Activated CD8-positive, alpha-beta T cell treated with anti-CD3 and anti-CD28 coated beads for 36 hours (primary cell): Measurements from ENCODE around the gene PTGDS. TPM values are rescaled to one million over a fixed set of nuclear protein-coding genes. Genes with fewer than 3 reads are reported as not detected.

Experiments
- ATAC-seq: fragments of 200-7000 bp; cut with Tn5 transposase; one replicate; pipeline ENCODE4 v1.10.0; 2021; ENCODE audit warnings: mild to moderate bottlenecking, moderate library complexity
- CTCF ChIA-PET: fragments of 350-600 bp; sonication (Branson Sonifier 250); formaldehyde crosslinking; loops from one replicate; lab custom pipeline; 2021; ENCODE audit warnings: antibody characterized with exemption; lab: Charles Lee
- POLR2A ChIA-PET: fragments of 350-600 bp; sonication (Branson Sonifier 250); formaldehyde crosslinking; loops from one replicate; lab custom pipeline; 2021; ENCODE audit warnings: antibody characterized with exemption; lab: Charles Lee
- DNase-seq: peaks from one replicate; pipeline ENCODE4 v3.0.0-alpha.2; 2020
- H3K27ac Mint-ChIP-seq: one replicate; pipeline ENCODE4 v1.8.0; 2021; ENCODE audit warnings: mild to moderate bottlenecking, mixed read lengths
- H3K27me3 Mint-ChIP-seq: one replicate; pipeline ENCODE4 v1.8.0; 2021; ENCODE audit warnings: mixed read lengths
- H3K36me3 Mint-ChIP-seq: one replicate; pipeline ENCODE4 v1.8.0; 2021; ENCODE audit warnings: low read depth, mixed read lengths
- H3K4me1 Mint-ChIP-seq: one replicate; pipeline ENCODE4 v1.8.0; 2021; ENCODE audit warnings: low read depth, mixed read lengths
- H3K4me3 Mint-ChIP-seq: one replicate; pipeline ENCODE4 v1.8.0; 2021; ENCODE audit warnings: mild to moderate bottlenecking, moderate library complexity, mixed read lengths
- H3K9me3 Mint-ChIP-seq: one replicate; pipeline ENCODE4 v1.8.0; 2021; ENCODE audit warnings: mixed read lengths
- intact Hi-C: fragments of 100-400 bp; cut with micrococcal nuclease; formaldehyde crosslinking; loops from one replicate; pipeline ENCODE4 v1.10.0; 2022
- total RNA-seq, 2 experiments: library from RNA; stranded (reverse); gene quantifications; one replicate each; pipeline ENCODE4 v1.2.3, GENCODE V29; 2021
- TF ChIP-seq, protein P1 (sequence below): fragments of 200-600 bp; IDR thresholded peaks from one replicate; pipeline ENCODE4 v1.8.0; 2022; ENCODE audit warnings: antibody characterized with exemption, mild to moderate bottlenecking

The PTGDS gene
- total RNA-seq, 2 experiments from 2014 or later: not detected

DNA sequence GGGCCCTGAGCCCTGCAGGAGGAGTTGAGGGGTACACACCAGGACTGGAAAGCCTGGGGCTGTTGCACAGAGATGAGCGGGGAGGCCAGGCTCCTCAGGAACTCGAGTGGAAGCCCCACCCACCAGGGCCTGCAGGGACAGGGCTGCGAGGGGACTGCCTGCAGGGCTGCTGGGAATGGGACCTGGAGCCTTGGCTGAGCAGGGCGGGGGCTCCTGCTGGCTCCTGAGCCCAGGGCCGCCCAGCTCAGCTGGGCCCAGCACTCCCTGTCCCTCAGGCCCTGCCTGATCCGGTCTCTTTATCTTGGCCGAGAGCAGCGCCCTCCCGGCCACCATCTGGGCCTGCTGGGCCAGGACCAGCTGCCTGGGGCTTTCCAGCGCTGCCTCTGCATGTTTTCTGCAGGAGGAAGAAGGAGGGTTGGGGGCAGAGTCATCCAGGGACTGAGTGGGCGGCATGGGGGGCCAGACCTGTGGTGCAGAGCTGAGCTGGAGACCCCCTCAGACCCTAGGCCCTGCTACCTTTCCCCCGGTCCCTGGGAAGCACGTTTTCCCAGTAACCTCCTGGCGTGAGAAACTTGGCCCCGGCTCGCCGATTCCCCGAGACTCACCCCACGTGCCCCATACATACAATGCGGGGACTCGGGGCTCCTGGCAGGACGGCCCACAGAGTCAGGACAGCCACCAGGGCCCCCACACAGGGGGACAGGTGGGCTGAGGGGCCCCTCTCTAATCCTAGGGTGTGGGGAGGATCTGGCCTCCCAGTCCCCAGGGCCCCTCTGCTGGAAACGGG, 15.8 kb upstream of the PTGDS start:
- TF ChIP-seq, protein P1, sequence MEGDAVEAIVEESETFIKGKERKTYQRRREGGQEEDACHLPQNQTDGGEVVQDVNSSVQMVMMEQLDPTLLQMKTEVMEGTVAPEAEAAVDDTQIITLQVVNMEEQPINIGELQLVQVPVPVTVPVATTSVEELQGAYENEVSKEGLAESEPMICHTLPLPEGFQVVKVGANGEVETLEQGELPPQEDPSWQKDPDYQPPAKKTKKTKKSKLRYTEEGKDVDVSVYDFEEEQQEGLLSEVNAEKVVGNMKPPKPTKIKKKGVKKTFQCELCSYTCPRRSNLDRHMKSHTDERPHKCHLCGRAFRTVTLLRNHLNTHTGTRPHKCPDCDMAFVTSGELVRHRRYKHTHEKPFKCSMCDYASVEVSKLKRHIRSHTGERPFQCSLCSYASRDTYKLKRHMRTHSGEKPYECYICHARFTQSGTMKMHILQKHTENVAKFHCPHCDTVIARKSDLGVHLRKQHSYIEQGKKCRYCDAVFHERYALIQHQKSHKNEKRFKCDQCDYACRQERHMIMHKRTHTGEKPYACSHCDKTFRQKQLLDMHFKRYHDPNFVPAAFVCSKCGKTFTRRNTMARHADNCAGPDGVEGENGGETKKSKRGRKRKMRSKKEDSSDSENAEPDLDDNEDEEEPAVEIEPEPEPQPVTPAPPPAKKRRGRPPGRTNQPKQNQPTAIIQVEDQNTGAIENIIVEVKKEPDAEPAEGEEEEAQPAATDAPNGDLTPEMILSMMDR: no peak
- Mint-ChIP-seq H3K27me3 (no peaks in the 10 kb centered on the region), H3K4me1 (peaks cover 32% of the 10 kb centered on the region), H3K27ac (no peak overlapping the region), H3K4me3 (no peak overlapping the region), H3K36me3 (no peaks in the 10 kb centered on the region), H3K9me3 (peaks cover 3% of the 10 kb centered on the region)
- ATAC-seq: no peak
- CTCF ChIA-PET: no interaction called here
- POLR2A ChIA-PET: interaction anchor here (0.6 to 2.4 kb wide), 2 partner anchors 15 to 39 kb away, joined by 3 to 8 read pairs; no protein-coding TSS in a partner anchor
- DNase-seq: no peak
- intact Hi-C loops: no loop called here

DNA sequence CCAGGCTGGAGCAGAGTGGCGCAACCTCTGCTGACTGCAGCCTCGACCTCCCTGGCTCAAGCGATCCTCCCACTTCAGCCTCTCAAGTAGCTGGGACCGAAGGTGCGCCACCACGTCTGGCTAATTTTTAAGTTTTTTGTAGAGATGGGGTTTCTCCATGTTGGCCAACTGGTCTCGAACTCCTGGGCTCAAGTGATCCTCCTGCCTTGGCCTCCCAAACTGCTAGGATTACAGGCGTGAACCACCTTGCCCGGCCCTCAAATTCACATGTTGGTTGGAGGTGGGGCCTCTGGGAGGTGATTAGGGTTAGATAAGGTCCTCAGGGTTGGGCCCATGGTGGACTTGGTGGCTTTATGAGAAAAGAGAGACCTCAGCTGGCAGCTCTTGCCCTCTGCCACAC, 15.1 kb upstream of the PTGDS start:
- TF ChIP-seq, protein P1: no peak
- intact Hi-C loops: no loop called here
- ATAC-seq: no peak
- H3K4me1 Mint-ChIP-seq: peaks cover 33% of the 10 kb centered on the region
- no peaks in the 10 kb centered on the region for H3K9me3 Mint-ChIP-seq
- no peak overlapping the region for H3K27ac Mint-ChIP-seq
- no peak overlapping the region for H3K4me3 Mint-ChIP-seq
- CTCF ChIA-PET: interaction anchor here (0.9 to 1.1 kb wide), 2 partner anchors 67 to 73 kb away, joined by 3 to 4 read pairs; no protein-coding TSS in a partner anchor
- no peaks in the 10 kb centered on the region for H3K27me3 Mint-ChIP-seq
- no peak for DNase-seq
- no peaks in the 10 kb centered on the region for H3K36me3 Mint-ChIP-seq
- POLR2A ChIA-PET: interaction anchor here (0.6 to 2.4 kb wide), 4 partner anchors 15 to 39 kb away, joined by 3 to 8 read pairs (median 3); partner anchors contain the start of genes C8G and FBXW5

DNA sequence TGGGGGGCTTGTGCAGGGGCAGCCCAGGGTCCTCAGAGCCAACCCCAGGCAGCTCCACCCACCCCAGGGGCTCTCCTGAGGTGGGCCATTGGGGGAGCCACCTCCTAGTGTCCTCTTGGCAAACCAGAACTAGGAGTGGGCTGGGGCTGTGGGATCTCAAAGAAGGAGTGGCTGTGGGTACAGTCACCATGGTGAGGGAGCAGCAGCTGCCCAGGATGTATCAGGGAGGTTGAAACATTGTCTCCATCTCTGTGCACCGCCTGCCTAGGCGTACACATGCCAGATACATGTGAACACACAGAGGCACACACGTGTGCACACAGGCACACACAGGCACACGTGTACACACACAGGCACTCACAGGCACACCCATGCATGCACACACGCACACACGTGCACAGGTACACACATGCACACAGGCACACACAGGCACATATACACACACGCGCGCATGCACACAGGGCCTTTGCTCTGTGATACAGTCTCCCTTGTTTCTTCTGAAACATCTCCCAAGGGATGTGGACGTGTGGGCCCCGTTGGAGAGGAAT, 14.5 kb upstream of the PTGDS start:
- POLR2A ChIA-PET: interaction anchor here (0.9 to 2.4 kb wide), 3 partner anchors 16 to 36 kb away, joined by 3 to 8 read pairs (median 3); partner anchors contain the start of genes C8G and FBXW5
- CTCF ChIA-PET: interaction anchor here (0.9 to 1.3 kb wide), 4 partner anchors 13 to 73 kb away, joined by 3 to 4 read pairs (median 4); no protein-coding TSS in a partner anchor
- Mint-ChIP-seq H3K27me3 (no peaks in the 10 kb centered on the region), H3K4me1 (peaks cover 33% of the 10 kb centered on the region), H3K9me3 (no peaks in the 10 kb centered on the region), H3K4me3 (no peak overlapping the region), H3K27ac (peak overlapping the region; percentile 34), H3K36me3 (no peaks in the 10 kb centered on the region)
- intact Hi-C loops: no loop called here
- ATAC-seq: no peak
- TF ChIP-seq, protein P1: no peak
- DNase-seq: no peak

DNA sequence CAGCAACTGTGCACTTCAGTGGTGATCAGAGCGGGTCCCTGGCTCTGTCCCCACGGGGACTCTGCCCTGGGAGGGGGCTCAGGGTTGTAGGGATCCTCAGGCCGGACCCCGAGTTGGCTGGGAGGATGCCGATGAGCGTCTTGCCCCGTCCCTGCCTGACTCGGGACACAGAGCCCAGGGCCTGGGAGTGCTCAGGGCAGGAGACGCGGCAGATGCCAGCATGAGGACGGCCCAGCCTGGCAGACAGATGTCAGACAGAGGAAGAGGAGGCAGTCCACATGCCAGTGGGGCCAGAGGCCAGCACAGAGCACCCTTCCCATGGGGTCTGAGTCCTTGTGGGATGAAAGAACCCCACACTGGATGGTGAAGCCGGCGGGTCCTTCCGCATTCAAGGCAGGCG, 14.0 kb upstream of the PTGDS start:
- DNase-seq: no peak
- Mint-ChIP-seq H3K9me3 (no peaks in the 10 kb centered on the region), H3K27ac (peak overlapping the region; percentile 34), H3K27me3 (no peaks in the 10 kb centered on the region), H3K4me1 (peaks cover 33% of the 10 kb centered on the region), H3K36me3 (no peaks in the 10 kb centered on the region), H3K4me3 (no peak overlapping the region)
- POLR2A ChIA-PET: no interaction called here
- intact Hi-C loops: no loop called here
- ATAC-seq: no peak
- CTCF ChIA-PET: interaction anchor here (0.9 to 1.3 kb wide), 3 partner anchors 12 to 72 kb away, joined by 3 to 4 read pairs (median 4); no protein-coding TSS in a partner anchor
- TF ChIP-seq, protein P1: no peak

DNA sequence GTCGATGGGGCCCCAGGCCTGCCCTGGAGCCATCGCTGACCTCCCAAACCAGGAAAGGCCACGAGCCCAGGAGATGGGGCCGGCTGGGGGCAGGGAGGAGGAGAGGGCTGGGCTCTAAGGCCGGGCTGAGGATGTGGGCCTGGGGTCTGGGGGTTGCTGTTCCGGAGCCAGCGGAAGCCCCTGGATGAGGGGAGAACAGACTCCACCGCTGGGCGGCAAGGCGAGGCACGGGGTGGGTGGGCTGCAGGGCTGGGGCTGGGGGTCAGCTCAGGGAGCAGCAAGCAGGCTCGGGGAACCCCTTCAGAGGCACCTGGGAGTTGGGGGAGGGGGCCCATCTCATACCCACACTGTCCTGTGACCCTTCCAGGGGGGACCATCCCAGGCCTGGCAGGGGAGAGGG, 13.6 kb upstream of the PTGDS start:
- POLR2A ChIA-PET: no interaction called here
- intact Hi-C loops: no loop called here
- TF ChIP-seq, protein P1: no peak

More for the DNA sequence above, 13.6 kb upstream of the PTGDS start:
- Mint-ChIP-seq H3K9me3 (no peaks in the 10 kb centered on the region), H3K4me3 (no peak overlapping the region), H3K27me3 (no peaks in the 10 kb centered on the region), H3K27ac (no peak overlapping the region), H3K4me1 (peaks cover 33% of the 10 kb centered on the region), H3K36me3 (no peaks in the 10 kb centered on the region)
- no peak for DNase-seq
- ATAC-seq: no peak
- CTCF ChIA-PET: interaction anchor here (1.0 to 1.3 kb wide), 2 partner anchors 12 to 16 kb away, joined by 4 read pairs; no protein-coding TSS in a partner anchor
